ENCODE measurements around the gene FMNL3. TPM values are rescaled to one million over a fixed set of nuclear protein-coding genes. Genes with fewer than 3 reads are reported as not detected.

Gene FMNL3
- total and polyA plus RNA-seq, 2 of the 13 experiments (the other 11 are each of a cell fraction or from before 2014, with no cell fraction given), result 0.44 to 1.1 TPM

GRCh38 chr12:49652921-49653520 is 54.2 kb downstream of the FMNL3 start:
- no peak for DNase-seq (ENCODE audit: low spot score)
- no peak overlapping the region for H2AFZ ChIP-seq (ENCODE audit: low read length)
- no peaks in the 10 kb centered on the region for H3K79me2 ChIP-seq (ENCODE audit: insufficient read depth, low read length)
- intact Hi-C loops (cut with micrococcal nuclease; ENCODE audit: unreplicated experiment), result no loop called here
- no peak for FAIRE-seq
- H3K4me2 ChIP-seq (ENCODE audit: low read depth, low read length), result no peak overlapping the region
- H3K4me1 ChIP-seq (ENCODE audit: insufficient read depth, low read length), result peaks cover 33% of the 10 kb centered on the region
- H3K4me3 ChIP-seq (replicated peaks in 1 of 3; ENCODE audit: insufficient read depth in 1 of 3, low read depth in 2 of 3, low read length in 3 of 3), result no peak overlapping the region
- BruUV-seq (replicated peaks), result no TSS peak
- in situ Hi-C loops (cut with HindIII; ENCODE audit: extremely low pct_ligation_motif_present, low pct_unique_long_range_greater_than_20kb), result no loop called here
- ATAC-seq, result no peak
- no peak overlapping the region for H3K9ac ChIP-seq (ENCODE audit: insufficient read depth, low read depth, low read length)
- no peaks in the 10 kb centered on the region for H3K9me3 ChIP-seq (ENCODE audit: low read length)
- no peak overlapping the region for H3K27ac ChIP-seq (ENCODE audit: extremely low read length, insufficient read depth, low read length)
- H3K36me3 ChIP-seq (replicated peaks in 1 of 2; ENCODE audit: control insufficient read depth in 1 of 2, insufficient read depth in 2 of 2, low read length in 2 of 2), result no peaks in the 10 kb centered on the region
- no peaks in the 10 kb centered on the region for H4K20me1 ChIP-seq (ENCODE audit: insufficient read depth, low read length)
- H3K27me3 ChIP-seq (ENCODE audit: control insufficient read depth in 1 of 2, insufficient read depth in 2 of 2, low read length in 2 of 2), result peaks cover 0 to 2% of the 10 kb centered on the region in 2 experiments; a peak in 1 of 5 replicates
- POLR2A ChIA-PET, result no interaction called here
- CTCF ChIA-PET (ENCODE audit: low intra/inter-chr PET ratio, low total read pairs), result no interaction called here
- TF ChIP-seq ZNF740 (CRISPR knock-in tag; IDR thresholded peaks at IDR 0.05), result no peak
- no peak for TF ChIP-seq GZF1 (CRISPR knock-in tag; IDR thresholded peaks at IDR 0.05)
- WGBS (ENCODE audit: low lambda C conversion rate), result 72% methylated on average over 4 of the region's 4 CpGs

DNA sequence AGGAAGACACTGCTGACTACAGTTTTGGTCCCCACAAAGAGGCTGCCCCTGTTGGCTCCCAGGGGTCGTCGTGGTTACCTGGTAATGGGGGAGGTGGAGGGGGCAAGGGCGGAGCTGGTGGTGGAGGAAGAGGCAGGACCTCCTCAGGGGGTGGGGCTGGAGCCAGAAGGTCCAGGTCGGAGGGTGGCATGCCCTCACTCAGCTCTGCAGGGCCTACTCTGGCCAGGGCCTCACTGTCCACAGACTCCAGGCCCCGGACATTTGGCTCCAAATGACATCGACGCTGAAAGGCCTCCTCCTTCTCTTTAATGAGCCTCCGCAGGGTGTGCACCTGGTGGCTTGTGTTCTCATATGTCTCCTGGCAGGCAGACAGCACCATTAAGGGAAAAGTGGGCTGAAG is 55.4 kb downstream of the FMNL3 start:
- Histone ChIP-seq H3K4me2 (ENCODE audit: low read depth, low read length) (no peak overlapping the region), H3K79me2 (ENCODE audit: insufficient read depth, low read length) (no peaks in the 10 kb centered on the region), H3K4me1 (ENCODE audit: insufficient read depth, low read length) (peaks cover 33% of the 10 kb centered on the region), H3K27ac (ENCODE audit: extremely low read length, insufficient read depth, low read length) (no peak overlapping the region), H4K20me1 (ENCODE audit: insufficient read depth, low read length) (no peaks in the 10 kb centered on the region), H2AFZ (ENCODE audit: low read length) (no peak overlapping the region), H3K9me3 (ENCODE audit: low read length) (no peaks in the 10 kb centered on the region), H3K9ac (ENCODE audit: insufficient read depth, low read depth, low read length) (no peak overlapping the region), H3K27me3 (ENCODE audit: control insufficient read depth in 1 of 2, insufficient read depth in 2 of 2, low read length in 2 of 2) (peaks cover 0 to 2% of the 10 kb centered on the region in 2 experiments; a peak in 1 of 5 replicates), H3K36me3 (replicated peaks in 1 of 2; ENCODE audit: control insufficient read depth in 1 of 2, insufficient read depth in 2 of 2, low read length in 2 of 2) (no peaks in the 10 kb centered on the region), H3K4me3 (replicated peaks in 1 of 3; ENCODE audit: insufficient read depth in 1 of 3, low read depth in 2 of 3, low read length in 3 of 3) (no peak overlapping the region)
- FAIRE-seq (no peak), ATAC-seq (no peak), DNase-seq (ENCODE audit: low spot score) (no peak)
- ChIA-PET CTCF (ENCODE audit: low intra/inter-chr PET ratio, low total read pairs) (no interaction called here), POLR2A (no interaction called here)
- intact Hi-C loops (cut with micrococcal nuclease; ENCODE audit: unreplicated experiment), result no loop called here
- BruUV-seq (replicated peaks), result no TSS peak
- WGBS (ENCODE audit: low lambda C conversion rate), result 47% methylated on average over 6 of the region's 8 CpGs
- in situ Hi-C loops (cut with HindIII; ENCODE audit: extremely low pct_ligation_motif_present, low pct_unique_long_range_greater_than_20kb), result no loop called here
- TF ChIP-seq, protein P1, sequence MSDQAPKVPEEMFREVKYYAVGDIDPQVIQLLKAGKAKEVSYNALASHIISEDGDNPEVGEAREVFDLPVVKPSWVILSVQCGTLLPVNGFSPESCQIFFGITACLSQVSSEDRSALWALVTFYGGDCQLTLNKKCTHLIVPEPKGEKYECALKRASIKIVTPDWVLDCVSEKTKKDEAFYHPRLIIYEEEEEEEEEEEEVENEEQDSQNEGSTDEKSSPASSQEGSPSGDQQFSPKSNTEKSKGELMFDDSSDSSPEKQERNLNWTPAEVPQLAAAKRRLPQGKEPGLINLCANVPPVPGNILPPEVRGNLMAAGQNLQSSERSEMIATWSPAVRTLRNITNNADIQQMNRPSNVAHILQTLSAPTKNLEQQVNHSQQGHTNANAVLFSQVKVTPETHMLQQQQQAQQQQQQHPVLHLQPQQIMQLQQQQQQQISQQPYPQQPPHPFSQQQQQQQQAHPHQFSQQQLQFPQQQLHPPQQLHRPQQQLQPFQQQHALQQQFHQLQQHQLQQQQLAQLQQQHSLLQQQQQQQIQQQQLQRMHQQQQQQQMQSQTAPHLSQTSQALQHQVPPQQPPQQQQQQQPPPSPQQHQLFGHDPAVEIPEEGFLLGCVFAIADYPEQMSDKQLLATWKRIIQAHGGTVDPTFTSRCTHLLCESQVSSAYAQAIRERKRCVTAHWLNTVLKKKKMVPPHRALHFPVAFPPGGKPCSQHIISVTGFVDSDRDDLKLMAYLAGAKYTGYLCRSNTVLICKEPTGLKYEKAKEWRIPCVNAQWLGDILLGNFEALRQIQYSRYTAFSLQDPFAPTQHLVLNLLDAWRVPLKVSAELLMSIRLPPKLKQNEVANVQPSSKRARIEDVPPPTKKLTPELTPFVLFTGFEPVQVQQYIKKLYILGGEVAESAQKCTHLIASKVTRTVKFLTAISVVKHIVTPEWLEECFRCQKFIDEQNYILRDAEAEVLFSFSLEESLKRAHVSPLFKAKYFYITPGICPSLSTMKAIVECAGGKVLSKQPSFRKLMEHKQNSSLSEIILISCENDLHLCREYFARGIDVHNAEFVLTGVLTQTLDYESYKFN (CRISPR knock-in tag; conservative IDR thresholded peaks at IDR 0.05), result no peak
- no peak for TF ChIP-seq SNAI1 (CRISPR knock-in tag; IDR thresholded peaks at IDR 0.05; ENCODE audit: borderline replicate concordance)
- no peak for TF ChIP-seq ZNF883 (CRISPR knock-in tag; IDR thresholded peaks at IDR 0.05; ENCODE audit: not compliant biosample characterization)
- TF ChIP-seq, protein P2, sequence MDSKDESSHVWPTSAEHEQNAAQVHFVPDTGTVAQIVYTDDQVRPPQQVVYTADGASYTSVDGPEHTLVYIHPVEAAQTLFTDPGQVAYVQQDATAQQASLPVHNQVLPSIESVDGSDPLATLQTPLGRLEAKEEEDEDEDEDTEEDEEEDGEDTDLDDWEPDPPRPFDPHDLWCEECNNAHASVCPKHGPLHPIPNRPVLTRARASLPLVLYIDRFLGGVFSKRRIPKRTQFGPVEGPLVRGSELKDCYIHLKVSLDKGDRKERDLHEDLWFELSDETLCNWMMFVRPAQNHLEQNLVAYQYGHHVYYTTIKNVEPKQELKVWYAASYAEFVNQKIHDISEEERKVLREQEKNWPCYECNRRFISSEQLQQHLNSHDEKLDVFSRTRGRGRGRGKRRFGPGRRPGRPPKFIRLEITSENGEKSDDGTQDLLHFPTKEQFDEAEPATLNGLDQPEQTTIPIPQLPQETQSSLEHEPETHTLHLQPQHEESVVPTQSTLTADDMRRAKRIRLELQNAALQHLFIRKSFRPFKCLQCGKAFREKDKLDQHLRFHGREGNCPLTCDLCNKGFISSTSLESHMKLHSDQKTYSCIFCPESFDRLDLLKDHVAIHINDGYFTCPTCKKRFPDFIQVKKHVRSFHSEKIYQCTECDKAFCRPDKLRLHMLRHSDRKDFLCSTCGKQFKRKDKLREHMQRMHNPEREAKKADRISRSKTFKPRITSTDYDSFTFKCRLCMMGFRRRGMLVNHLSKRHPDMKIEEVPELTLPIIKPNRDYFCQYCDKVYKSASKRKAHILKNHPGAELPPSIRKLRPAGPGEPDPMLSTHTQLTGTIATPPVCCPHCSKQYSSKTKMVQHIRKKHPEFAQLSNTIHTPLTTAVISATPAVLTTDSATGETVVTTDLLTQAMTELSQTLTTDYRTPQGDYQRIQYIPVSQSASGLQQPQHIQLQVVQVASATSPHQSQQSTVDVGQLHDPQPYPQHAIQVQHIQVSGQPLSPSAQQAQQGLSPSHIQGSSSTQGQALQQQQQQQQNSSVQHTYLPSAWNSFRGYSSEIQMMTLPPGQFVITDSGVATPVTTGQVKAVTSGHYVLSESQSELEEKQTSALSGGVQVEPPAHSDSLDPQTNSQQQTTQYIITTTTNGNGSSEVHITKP (CRISPR knock-in tag; IDR thresholded peaks at IDR 0.05; ENCODE audit: low read depth), result no peak
- no peak for TF ChIP-seq KDM5B (CRISPR knock-in tag; IDR thresholded peaks at IDR 0.05; ENCODE audit: borderline replicate concordance)
- TF ChIP-seq RFX1 (IDR thresholded peaks at IDR 0.05), result no peak
